ENCODE data around the gene XRCC6.
"Not testable (repeated sequence)": the region's sequence is repeated elsewhere in the genome, so short reads cannot be mapped to it uniquely, and the experiment has no call there.

Gene XRCC6

DNA sequence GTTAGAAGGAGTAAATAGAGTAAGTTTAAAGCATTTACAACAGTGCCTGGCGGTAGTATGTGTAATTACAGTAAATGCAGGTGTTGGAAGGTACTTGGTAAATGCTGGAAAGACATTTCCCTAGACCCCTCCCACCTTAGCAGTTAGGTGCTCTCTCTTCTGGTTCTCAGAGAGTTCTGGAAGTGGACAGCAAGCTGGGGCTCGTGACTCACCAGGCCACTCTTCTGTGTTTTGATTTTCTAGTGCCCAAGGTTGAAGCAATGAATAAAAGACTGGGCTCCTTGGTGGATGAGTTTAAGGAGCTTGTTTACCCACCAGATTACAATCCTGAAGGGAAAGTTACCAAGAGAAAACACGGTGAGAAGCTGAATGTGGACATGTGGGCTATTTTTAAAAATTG is 40.0 kb downstream of the XRCC6 start:
- H3K4me3 ChIP-seq (ENCODE audit: low read depth, low read length) = no peak overlapping the region
- TF ChIP-seq CTCF (IDR thresholded peaks at IDR 0.05; ENCODE audit: borderline replicate concordance, insufficient read depth, low read depth, low read length) = no peak

DNA sequence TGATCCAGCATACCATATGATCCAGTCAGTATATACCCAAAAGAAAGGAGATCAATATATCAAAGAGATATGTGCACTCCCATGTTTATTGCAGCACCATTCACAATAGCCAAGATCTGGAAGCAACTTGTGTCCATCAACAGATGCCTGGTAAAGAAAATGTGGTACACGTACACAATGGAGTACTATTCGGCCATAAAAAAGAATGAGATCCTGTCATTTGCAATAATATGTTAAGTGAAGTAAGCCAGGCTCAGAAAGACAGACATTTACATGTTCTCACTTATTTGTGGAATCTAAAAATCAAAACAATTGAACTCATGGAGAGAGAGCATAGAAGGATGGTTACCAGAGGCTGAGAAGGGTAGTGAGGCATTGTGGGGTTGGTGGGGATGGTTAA is 40.6 kb downstream of the XRCC6 start:
- no peak overlapping the region for H3K4me3 ChIP-seq (ENCODE audit: low read depth, low read length)
- TF ChIP-seq CTCF (IDR thresholded peaks at IDR 0.05; ENCODE audit: borderline replicate concordance, insufficient read depth, low read depth, low read length) = no peak

GRCh38 chr22:41663594-41663993 is 42.5 kb downstream of the XRCC6 start:
- H3K4me3 ChIP-seq (ENCODE audit: low read depth, low read length) = not testable (repeated sequence)

- no peak for TF ChIP-seq CTCF (IDR thresholded peaks at IDR 0.05; ENCODE audit: borderline replicate concordance, insufficient read depth, low read depth, low read length)
- H3K4me3 ChIP-seq (ENCODE audit: low read depth, low read length) = no peak overlapping the region
Observed at GRCh38 chr22:41664490-41664889, 43.4 kb downstream of the XRCC6 start.

DNA sequence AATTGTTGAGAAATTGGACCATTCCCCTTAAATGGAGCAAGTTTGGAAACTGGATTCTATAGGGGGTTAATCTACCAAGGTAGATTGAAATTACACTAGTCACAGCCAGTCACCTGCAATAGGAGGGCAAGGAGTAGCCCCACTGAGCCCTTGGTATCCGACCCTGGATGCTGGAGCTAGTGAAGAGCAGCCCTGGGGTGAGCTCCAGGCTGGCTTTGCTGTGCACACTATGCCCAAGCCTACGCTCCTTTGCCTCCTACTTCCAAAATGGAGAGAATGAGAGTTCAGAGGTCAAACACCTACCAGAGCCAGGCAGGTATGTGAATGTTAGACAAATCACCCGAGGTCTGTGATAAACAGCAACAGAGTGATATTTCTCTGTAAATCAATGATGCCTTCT is 43.9 kb downstream of the XRCC6 start:
- H3K4me3 ChIP-seq (ENCODE audit: low read depth, low read length) = no peak overlapping the region
- TF ChIP-seq CTCF (IDR thresholded peaks at IDR 0.05; ENCODE audit: borderline replicate concordance, insufficient read depth, low read depth, low read length) = no peak

DNA sequence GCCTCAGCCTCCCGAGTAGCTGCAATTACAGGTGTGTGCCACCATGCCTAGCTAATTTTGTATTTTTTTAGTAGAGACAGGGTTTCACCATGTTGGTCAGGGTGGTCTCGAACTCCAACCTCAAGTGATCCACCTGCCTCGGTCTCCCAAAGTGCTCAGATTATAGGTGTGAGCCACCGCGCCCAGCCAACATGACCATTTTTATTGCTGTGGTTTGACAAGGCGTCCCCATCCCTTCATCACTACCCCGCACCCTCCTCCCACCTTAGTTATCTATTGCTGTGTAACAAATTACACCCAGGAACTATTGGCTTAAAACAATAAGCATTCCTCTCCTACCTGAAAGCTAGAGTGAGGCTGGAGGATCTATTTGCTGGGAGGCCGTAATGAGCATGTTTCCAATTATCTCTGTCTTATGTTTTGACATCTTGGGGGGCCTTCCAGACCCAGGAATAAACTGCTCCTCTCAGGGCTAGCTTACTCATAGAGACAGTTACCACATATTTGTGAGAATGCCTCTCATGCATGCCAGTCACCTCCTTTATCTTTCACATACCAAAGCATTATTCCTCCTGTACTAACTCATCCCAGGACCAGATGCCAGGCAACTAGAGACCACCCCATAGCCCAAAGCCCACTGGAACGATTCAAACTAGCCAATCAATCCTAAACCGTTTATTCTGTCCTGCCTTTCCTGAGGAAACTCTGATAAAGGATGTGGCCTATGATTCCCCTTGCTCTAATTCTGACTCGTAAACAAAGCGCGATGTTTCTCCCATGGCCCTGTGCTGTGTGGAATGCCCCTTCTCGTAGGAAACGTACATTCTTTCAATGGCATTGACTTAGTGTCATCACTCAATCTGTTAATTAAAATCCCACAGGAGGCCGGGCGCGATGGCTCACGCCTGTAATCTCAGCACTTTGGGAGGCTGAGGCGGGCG is 48.1 kb downstream of the XRCC6 start:
- no peak overlapping the region for H3K4me3 ChIP-seq (ENCODE audit: low read depth, low read length)

GRCh38 chr22:41672096-41672495 is 51.0 kb downstream of the XRCC6 start:
- not testable (repeated sequence) for H3K4me3 ChIP-seq (ENCODE audit: low read depth, low read length)

More for the DNA sequence above, 48.1 kb downstream of the XRCC6 start:
- TF ChIP-seq CTCF (IDR thresholded peaks at IDR 0.05; ENCODE audit: borderline replicate concordance, insufficient read depth, low read depth, low read length) = no peak

- TF ChIP-seq CTCF (IDR thresholded peaks at IDR 0.05; ENCODE audit: borderline replicate concordance, insufficient read depth, low read depth, low read length) = peak; percentile 37
- no peak overlapping the region for H3K4me3 ChIP-seq (ENCODE audit: low read depth, low read length)
Observed at GRCh38 chr22:41672780-41673509, 51.9 kb downstream of the XRCC6 start.
